Parathyroid adenoma (tissue), 2 donors: ENCODE results near the gene GRM8.

Source experiments
- H2AFZ ChIP-seq: fragments of 300-600 bp; sonication (generic); one replicate; pipeline ENCODE4 v1.7.0; 2017; ENCODE audit warnings: antibody characterized with exemption, mild to moderate bottlenecking
- H3K27ac ChIP-seq: fragments of 300-600 bp; sonication (generic); one replicate; pipeline ENCODE4 v1.7.0; 2017
- H3K27me3 ChIP-seq: fragments of 300-600 bp; sonication (generic); one replicate; pipeline ENCODE4 v1.7.0; 2017; ENCODE audit warnings: low read length; ENCODE audit not compliant: control insufficient read depth, insufficient read depth
- H3K36me3 ChIP-seq: fragments of 300-600 bp; sonication (generic); one replicate; pipeline ENCODE4 v1.7.0; 2017; ENCODE audit warnings: low read length; ENCODE audit not compliant: control insufficient read depth, insufficient read depth
- H3K4me1 ChIP-seq: fragments of 300-600 bp; sonication (generic); one replicate; pipeline ENCODE4 v1.7.0; 2017; ENCODE audit warnings: control low read depth
- H3K4me2 ChIP-seq: fragments of 300-600 bp; sonication (generic); one replicate; pipeline ENCODE4 v1.7.0; 2017; ENCODE audit warnings: low read length
- H3K4me3 ChIP-seq: fragments of 300-600 bp; sonication (generic); one replicate; pipeline ENCODE4 v1.7.0; 2017; ENCODE audit warnings: low read depth, low read length
- H3K79me2 ChIP-seq: fragments of 300-600 bp; sonication (generic); one replicate; pipeline ENCODE4 v1.7.0; 2017; ENCODE audit warnings: control low read depth
- H3K9ac ChIP-seq: fragments of 300-600 bp; sonication (generic); one replicate; pipeline ENCODE4 v1.7.0; 2017; ENCODE audit warnings: mild to moderate bottlenecking
- H3K9me3 ChIP-seq: fragments of 300-600 bp; sonication (generic); one replicate; pipeline ENCODE4 v1.7.0; 2017; ENCODE audit warnings: low read length; ENCODE audit not compliant: control insufficient read depth
- CTCF ChIP-seq: fragments of 300-600 bp; sonication (generic); IDR thresholded peaks from one replicate; pipeline ENCODE4 v1.7.0; 2017; ENCODE audit warnings: antibody characterized with exemption, mild to moderate bottlenecking
- donor health status: primary hyperparathyroidism.

The GRM8 gene

GRCh38 chr7:127207806-127208205 lies 44.9 kb downstream of the GRM8 start:
- TF ChIP-seq CTCF: no peak
- Histone ChIP-seq H3K27ac (no peak overlapping the region), H3K9me3 (no peaks in the 10 kb centered on the region)

GRCh38 chr7:127207230-127207629 lies 45.5 kb downstream of the GRM8 start:
- no peak overlapping the region for H3K27ac ChIP-seq
- no peak overlapping the region for H3K9ac ChIP-seq
- no peaks in the 10 kb centered on the region for H3K9me3 ChIP-seq
- H3K27me3 ChIP-seq: no peaks in the 10 kb centered on the region
- no peak overlapping the region for H3K4me2 ChIP-seq
- H3K4me1 ChIP-seq: no peaks in the 10 kb centered on the region
- no peaks in the 10 kb centered on the region for H3K79me2 ChIP-seq
- H3K36me3 ChIP-seq: no peaks in the 10 kb centered on the region
- no peak overlapping the region for H2AFZ ChIP-seq
- no peak for TF ChIP-seq CTCF
- no peak overlapping the region for H3K4me3 ChIP-seq

More at GRCh38 chr7:127207806-127208205, 44.9 kb downstream of the GRM8 start:
- Histone ChIP-seq H2AFZ (no peak overlapping the region), H3K79me2 (no peaks in the 10 kb centered on the region), H3K4me1 (no peaks in the 10 kb centered on the region), H3K9ac (no peak overlapping the region), H3K4me3 (no peak overlapping the region), H3K27me3 (no peaks in the 10 kb centered on the region), H3K4me2 (no peak overlapping the region), H3K36me3 (no peaks in the 10 kb centered on the region)

- H3K9me3 ChIP-seq: no peaks in the 10 kb centered on the region
- no peaks in the 10 kb centered on the region for H3K79me2 ChIP-seq
- no peaks in the 10 kb centered on the region for H3K27me3 ChIP-seq
- no peak overlapping the region for H3K27ac ChIP-seq
- no peaks in the 10 kb centered on the region for H3K4me1 ChIP-seq
- H2AFZ ChIP-seq: no peak overlapping the region
- no peak for TF ChIP-seq CTCF
- H3K9ac ChIP-seq: no peak overlapping the region
- no peak overlapping the region for H3K4me2 ChIP-seq
- H3K4me3 ChIP-seq: no peak overlapping the region
- H3K36me3 ChIP-seq: no peaks in the 10 kb centered on the region
These were observed 58.2 kb downstream of the GRM8 start for GRCh38 chr7:127194571-127194970.

DNA sequence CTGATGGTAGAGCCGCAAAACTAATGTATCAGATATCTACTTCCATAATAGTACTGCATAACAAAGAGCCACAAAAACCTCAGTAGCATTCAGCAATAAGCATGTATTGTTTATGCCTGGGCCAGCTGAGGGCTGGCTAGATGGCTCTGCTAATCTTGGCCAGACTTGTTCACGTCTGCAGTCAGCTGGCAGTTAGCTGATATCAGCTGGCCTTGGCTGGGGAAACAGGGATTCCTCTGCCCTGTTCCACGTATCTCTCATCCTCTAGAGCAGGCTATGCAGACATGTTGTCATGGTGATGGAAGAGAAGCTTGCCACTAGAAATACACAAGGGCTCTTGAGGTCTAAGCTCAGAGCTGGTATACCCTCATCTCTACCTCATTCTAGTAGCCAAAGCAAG lies 62.9 kb downstream of the GRM8 start:
- no peak overlapping the region for H3K9ac ChIP-seq
- H3K79me2 ChIP-seq: no peaks in the 10 kb centered on the region
- no peaks in the 10 kb centered on the region for H3K27me3 ChIP-seq
- no peak overlapping the region for H3K27ac ChIP-seq
- H3K9me3 ChIP-seq: no peaks in the 10 kb centered on the region
- no peaks in the 10 kb centered on the region for H3K36me3 ChIP-seq
- H3K4me2 ChIP-seq: no peak overlapping the region
- H3K4me3 ChIP-seq: no peak overlapping the region
- H3K4me1 ChIP-seq: peaks cover 2% of the 10 kb centered on the region
- TF ChIP-seq CTCF: no peak
- no peak overlapping the region for H2AFZ ChIP-seq

DNA sequence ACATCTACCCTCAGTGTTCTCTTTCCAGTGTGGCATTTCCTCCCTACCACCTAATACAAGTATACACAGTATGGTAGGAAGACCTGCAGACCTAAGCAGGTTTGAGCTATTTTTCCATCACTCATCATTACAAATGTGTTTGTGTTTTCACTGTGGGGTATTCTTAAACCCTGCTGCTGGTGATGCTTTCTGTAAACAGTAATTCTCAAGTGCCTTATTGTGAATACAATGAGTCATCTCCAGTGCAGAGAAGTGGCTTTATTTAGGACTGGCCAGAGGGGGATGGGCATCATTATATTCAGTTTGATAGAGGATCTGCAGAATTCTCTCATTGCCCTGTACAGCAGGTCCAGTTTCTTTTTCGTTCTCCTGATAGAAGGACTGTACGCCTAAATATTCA lies 63.7 kb downstream of the GRM8 start:
- H2AFZ ChIP-seq: no peak overlapping the region
- no peak overlapping the region for H3K4me3 ChIP-seq
- no peaks in the 10 kb centered on the region for H3K27me3 ChIP-seq
- TF ChIP-seq CTCF: no peak
- no peaks in the 10 kb centered on the region for H3K79me2 ChIP-seq
- peaks cover 2% of the 10 kb centered on the region for H3K4me1 ChIP-seq
- H3K9ac ChIP-seq: no peak overlapping the region
- H3K36me3 ChIP-seq: no peaks in the 10 kb centered on the region
- no peak overlapping the region for H3K27ac ChIP-seq
- no peak overlapping the region for H3K4me2 ChIP-seq
- H3K9me3 ChIP-seq: no peaks in the 10 kb centered on the region
